HFFc6 (cell line): ENCODE measurements around the gene RGS19. TPM values are rescaled to one million over a fixed set of nuclear protein-coding genes. Genes with fewer than 3 reads are reported as not detected.

Source experiments
- DNase-seq: peaks from one replicate; pipeline ENCODE4 v3.0.0-alpha.2; 2018
- H3K27ac Mint-ChIP-seq: 2 replicates; pipeline ENCODE4 v1.8.0; 2020; ENCODE audit warnings: mild to moderate bottlenecking, mixed read lengths
- H3K27me3 Mint-ChIP-seq: 2 replicates; pipeline ENCODE4 v1.8.0; 2021; ENCODE audit warnings: mild to moderate bottlenecking, moderate library complexity, mixed read lengths; ENCODE audit not compliant: insufficient read depth
- H3K36me3 Mint-ChIP-seq: 2 replicates; pipeline ENCODE4 v1.8.0; 2021; ENCODE audit warnings: low read depth, mixed read lengths
- H3K4me1 Mint-ChIP-seq: 2 replicates; pipeline ENCODE4 v1.8.0; 2020; ENCODE audit warnings: low read depth, mixed read lengths
- H3K4me3 Mint-ChIP-seq: 2 replicates; pipeline ENCODE4 v1.8.0; 2020; ENCODE audit warnings: mild to moderate bottlenecking, moderate library complexity, mixed read lengths
- H3K9me3 Mint-ChIP-seq: 2 replicates; pipeline ENCODE4 v1.8.0; 2020; ENCODE audit warnings: mild to moderate bottlenecking, mixed read lengths
- total RNA-seq, 6 experiments: library from RNA; stranded (reverse); fragmentation: NEBNext Ultra II Directional; extraction: Animal tissue kit (Norgen Biotek cat#: 25700); gene quantifications; 2 replicates in 1 of 6; 3 replicates in 5 of 6; pipeline ENCODE4 v1.2.3, GENCODE V29; 2021
- TF ChIP-seq, protein P1 (sequence below): fragments of 200-600 bp; sonication (generic); IDR thresholded peaks from 2 replicates; pipeline ENCODE4 v1.5.0; 2021; ENCODE audit warnings: antibody characterized with exemption, mild to moderate bottlenecking

RGS19 gene
- total RNA-seq, 6 experiments from 2014 or later: 11.0 to 16.3 (median 12.9) TPM

- Mint-ChIP-seq H3K9me3 (no peaks in the 10 kb centered on the region), H3K36me3 (no peaks in the 10 kb centered on the region), H3K27me3 (peaks cover 34% of the 10 kb centered on the region), H3K27ac (no peak overlapping the region), H3K4me1 (no peaks in the 10 kb centered on the region), H3K4me3 (no peak overlapping the region)
- TF ChIP-seq, protein P1, sequence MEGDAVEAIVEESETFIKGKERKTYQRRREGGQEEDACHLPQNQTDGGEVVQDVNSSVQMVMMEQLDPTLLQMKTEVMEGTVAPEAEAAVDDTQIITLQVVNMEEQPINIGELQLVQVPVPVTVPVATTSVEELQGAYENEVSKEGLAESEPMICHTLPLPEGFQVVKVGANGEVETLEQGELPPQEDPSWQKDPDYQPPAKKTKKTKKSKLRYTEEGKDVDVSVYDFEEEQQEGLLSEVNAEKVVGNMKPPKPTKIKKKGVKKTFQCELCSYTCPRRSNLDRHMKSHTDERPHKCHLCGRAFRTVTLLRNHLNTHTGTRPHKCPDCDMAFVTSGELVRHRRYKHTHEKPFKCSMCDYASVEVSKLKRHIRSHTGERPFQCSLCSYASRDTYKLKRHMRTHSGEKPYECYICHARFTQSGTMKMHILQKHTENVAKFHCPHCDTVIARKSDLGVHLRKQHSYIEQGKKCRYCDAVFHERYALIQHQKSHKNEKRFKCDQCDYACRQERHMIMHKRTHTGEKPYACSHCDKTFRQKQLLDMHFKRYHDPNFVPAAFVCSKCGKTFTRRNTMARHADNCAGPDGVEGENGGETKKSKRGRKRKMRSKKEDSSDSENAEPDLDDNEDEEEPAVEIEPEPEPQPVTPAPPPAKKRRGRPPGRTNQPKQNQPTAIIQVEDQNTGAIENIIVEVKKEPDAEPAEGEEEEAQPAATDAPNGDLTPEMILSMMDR: no peak
- DNase-seq: no peak
These were observed 31.2 kb upstream of the RGS19 start for GRCh38 chr20:64110411-64111068.

GRCh38 chr20:64109831-64110391, 30.6 kb upstream of the RGS19 start:
- peaks cover 29% of the 10 kb centered on the region for H3K27me3 Mint-ChIP-seq
- no peak overlapping the region for H3K27ac Mint-ChIP-seq
- H3K9me3 Mint-ChIP-seq: no peaks in the 10 kb centered on the region
- TF ChIP-seq, protein P1: no peak
- H3K4me3 Mint-ChIP-seq: no peak overlapping the region
- DNase-seq: no peak
- H3K36me3 Mint-ChIP-seq: no peaks in the 10 kb centered on the region
- H3K4me1 Mint-ChIP-seq: no peaks in the 10 kb centered on the region

DNA sequence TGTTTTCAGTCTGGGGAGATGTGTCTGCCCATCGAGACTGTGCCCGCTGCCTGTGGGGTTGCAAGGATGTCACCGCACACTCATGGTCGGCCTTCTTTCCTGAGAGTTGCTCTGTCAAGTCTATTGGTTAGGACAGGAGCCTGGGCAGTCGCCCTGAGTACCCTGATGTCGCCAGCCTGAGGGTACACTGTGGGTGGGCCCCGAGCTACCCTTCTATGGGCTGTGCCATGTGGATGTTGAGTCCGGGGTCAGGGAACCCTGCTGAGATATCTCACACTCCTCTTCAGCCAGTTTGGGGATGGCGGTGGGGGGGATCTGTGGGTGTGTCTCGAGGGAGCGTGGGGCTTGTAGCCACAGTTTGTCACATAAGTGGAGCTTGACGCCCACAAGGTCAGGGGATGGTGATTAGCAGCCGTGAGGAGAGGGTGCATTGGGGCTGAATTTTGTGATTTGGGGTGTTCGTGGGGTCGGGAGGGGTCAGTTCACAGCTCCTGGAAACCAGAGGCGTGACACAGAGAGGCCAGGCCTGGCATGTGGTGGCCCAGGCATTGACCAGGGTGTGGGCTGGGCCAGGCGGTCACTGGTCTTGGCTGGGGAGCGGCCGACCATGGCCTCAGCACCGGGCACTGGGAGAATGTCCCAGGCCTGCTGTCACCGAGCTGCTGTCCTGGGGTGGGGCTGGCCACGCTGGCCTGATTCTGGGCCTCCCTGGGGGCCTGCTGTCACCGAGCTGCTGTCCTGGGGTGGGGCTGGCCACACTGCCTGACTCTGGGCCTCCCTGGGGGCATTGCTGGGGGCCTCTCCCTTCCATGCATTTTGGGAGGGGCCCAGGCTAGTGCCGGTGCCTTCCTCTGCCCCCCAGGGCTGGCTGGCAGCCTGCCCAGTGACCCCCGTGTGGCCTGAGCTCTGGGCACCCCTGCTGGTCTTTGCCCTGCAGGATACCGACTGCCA, 29.7 kb upstream of the RGS19 start:
- Mint-ChIP-seq H3K4me3 (no peak overlapping the region), H3K27me3 (peaks cover 26% of the 10 kb centered on the region), H3K27ac (no peak overlapping the region), H3K9me3 (no peaks in the 10 kb centered on the region), H3K4me1 (no peaks in the 10 kb centered on the region), H3K36me3 (no peaks in the 10 kb centered on the region)
- TF ChIP-seq, protein P1: no peak
- no peak for DNase-seq

DNA sequence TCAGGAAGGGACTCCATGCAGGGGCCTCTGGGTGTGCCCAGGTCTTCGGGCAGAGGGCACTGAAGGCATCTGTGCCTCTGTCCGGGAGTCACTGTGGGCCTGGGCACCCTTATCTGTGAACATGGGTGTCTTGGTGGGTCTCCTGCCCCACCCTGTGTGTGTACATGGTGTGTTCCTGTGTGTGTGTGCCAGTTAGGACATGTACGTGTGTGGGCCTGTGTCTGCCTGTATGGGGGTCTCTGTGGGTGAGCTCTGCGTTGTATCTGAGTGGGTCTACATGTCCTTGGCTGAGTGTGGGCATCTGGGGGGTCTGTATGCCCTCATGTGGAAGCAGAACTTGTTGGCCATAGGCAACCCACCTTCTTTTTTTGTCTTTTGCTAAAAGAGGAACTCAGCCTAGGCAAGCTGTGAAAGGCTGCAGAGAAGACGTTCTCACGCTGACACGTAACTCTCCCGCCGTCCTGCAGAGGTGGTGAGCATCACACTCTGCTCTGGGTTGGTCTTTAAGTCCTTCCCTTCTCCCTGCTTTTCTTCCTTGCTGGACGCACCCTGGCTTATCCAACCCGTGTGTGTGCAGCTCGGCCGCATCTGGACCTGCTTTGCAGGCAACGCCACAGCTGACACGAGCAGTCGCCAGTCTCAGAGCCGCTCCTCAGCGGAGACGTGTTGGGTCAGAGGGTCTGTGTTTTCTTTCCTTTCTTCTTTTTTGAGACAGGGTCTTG, 28.6 kb upstream of the RGS19 start:
- Mint-ChIP-seq H3K27ac (no peak overlapping the region), H3K27me3 (peaks cover 35% of the 10 kb centered on the region), H3K36me3 (no peaks in the 10 kb centered on the region), H3K4me3 (no peak overlapping the region), H3K4me1 (no peaks in the 10 kb centered on the region), H3K9me3 (no peaks in the 10 kb centered on the region)
- DNase-seq: no peak
- TF ChIP-seq, protein P1: no peak

GRCh38 chr20:64106981-64107735, 27.8 kb upstream of the RGS19 start, which contains the start of gene NPBWR2:
Gene NPBWR2, minus strand, starts transcription at chr20:64107565. Its CDS starts 734 bp downstream, at chr20:64106831.
- Mint-ChIP-seq H3K9me3 (no peaks in the 10 kb centered on the region), H3K36me3 (no peaks in the 10 kb centered on the region), H3K27ac (no peak within 1 kb of the TSS), H3K27me3 (peaks cover 38% of the 10 kb centered on the region), H3K4me3 (no peak within 1 kb of the TSS), H3K4me1 (no peaks in the 10 kb centered on the region)
- TF ChIP-seq, protein P1: no peak
- no peak for DNase-seq
